ENCODE measurements around the gene TMUB1.

TMUB1 gene

GRCh38 chr7:151103973-151104372 lies 20.7 kb upstream of the TMUB1 start:
- no peak for DNase-seq (ENCODE audit: low read depth)

- DNase-seq (ENCODE audit: low read depth), result no peak
Observed at GRCh38 chr7:151102991-151103390, 19.7 kb upstream of the TMUB1 start.

DNA sequence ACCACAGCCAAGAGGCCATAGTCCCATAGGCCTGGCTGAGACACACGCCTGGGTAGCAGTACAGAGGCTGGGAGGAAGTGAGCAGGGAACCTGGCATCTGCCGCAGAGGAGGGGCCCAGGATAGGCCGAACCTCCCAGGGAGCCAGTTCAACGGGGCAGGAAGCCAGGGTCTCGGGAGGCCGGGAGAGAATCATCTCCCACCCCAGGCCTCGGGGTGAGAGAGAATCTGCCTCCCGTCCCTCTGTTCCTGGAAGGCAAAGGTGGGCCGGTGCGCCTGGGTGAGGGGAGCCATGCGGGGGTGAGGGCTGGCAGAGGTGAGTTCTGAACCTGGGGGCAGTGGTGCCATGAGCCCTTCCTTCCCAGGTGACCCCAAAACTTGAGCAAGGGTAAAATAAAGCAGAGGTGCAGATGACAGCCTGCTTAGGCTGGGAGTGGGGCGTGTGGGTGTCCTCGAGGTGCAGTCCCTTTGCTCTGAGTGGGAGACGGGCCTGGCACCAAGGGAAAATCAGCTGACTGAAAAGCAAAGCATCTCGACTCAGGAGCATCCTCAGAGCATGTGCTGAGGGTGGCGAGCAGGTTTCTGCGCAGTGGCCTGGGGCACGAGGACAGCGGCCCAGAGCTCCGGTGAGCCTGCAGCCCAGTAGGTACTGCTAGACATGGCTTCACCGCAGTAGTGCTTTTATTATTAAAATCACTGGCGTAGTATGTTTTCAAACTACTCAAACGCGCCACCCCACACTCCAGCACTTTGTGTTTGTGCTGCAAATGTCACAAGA lies 18.5 kb upstream of the TMUB1 start:
- DNase-seq (ENCODE audit: low read depth), result no peak

GRCh38 chr7:151100921-151101320 lies 17.6 kb upstream of the TMUB1 start:
- DNase-seq (ENCODE audit: low read depth), result no peak

DNA sequence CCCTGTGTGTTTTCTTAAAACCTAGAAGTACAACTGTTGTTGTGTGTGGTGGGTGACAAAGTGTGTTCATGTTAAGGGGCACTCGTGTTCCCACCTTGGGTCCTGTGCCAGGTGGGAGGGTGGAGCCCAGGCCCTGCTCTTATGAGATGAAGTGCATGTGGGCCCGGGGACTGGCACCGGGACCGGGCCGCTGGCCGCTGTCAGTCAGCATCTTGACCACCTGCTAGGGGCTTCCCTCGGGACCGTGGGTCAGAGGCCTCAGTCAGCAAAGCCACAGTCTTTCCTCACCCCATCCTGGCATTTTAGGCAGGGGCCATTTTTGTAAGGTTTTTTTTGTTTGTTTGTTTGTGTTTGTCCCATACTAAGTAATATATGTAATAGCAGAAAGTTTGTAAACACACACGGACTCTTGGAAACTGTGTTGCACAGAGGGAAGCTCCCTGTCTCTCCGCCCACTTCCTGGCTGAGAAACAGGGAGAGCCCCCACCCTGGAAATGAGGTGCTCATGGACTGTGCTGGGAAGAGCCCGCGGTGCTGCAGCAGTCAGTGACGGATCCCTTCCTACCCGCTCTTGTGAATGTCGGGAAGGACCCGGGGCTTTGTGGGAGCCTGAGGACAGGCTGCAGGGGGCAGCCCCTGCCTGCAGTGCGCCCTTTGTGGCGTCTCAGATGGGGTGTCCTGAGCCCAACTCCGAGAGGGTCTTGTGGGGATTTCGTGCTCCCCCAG lies 16.4 kb upstream of the TMUB1 start:
- no peak for DNase-seq (ENCODE audit: low read depth)

- no peak for DNase-seq (ENCODE audit: low read depth)
Observed at GRCh38 chr7:151095828-151096475, 12.7 kb upstream of the TMUB1 start.

DNA sequence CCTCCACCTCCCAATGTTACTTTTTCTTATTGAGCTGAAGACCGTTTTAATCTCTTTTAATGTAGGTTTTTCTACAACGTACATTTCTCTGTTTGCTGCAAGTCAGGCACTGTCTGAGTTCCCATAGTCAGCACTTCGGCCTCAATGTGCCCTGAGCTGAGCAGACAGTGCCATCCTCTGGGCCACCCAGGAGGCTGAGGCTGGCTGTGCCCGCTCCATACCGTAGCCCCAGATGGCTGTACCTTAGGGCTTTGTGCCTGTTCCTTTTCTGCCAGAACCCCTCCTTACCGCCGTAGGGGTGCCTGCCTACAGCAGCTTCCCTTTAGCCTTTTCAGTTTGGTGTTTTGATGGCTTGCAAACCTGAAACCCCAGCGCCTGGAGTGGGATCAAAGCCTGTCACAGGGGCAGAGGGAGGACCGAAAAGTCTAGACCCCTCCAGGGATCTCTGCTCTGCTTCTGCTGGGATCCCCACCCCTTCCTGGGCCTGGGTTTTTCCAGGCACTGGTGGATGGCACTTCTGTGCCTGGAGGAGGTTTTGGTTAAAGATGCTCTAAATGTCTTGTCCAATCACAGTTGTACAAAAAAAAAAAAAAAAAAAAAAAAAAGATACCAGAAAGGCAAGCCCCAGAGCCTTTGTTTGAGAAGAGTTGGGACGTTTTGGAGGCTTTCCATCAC lies 12.0 kb upstream of the TMUB1 start:
- DNase-seq (ENCODE audit: low read depth), result no peak

DNA sequence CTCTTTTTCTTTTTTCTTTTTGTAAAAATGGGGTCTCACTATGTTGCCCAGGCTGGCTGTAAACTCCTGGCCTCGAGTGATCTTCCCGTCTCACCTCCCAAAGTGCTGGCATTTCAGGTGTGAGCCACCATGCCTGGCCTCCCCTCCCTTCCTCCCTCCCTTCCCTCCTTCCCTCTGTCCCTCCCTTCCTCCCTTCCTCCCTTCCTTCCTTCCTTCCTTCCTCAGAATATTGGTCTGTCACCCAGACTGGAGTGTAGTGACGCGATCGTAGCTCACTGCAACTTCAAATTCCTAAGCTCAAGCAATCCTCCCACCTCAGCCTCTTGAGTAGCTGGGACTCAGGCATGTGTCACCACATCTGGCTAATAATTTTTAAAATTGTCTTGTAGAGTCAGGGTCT lies 11.4 kb upstream of the TMUB1 start:
- no peak for DNase-seq (ENCODE audit: low read depth)

- DNase-seq (ENCODE audit: low read depth), result no peak
Observed at GRCh38 chr7:151093748-151094147, 10.5 kb upstream of the TMUB1 start.

DNA sequence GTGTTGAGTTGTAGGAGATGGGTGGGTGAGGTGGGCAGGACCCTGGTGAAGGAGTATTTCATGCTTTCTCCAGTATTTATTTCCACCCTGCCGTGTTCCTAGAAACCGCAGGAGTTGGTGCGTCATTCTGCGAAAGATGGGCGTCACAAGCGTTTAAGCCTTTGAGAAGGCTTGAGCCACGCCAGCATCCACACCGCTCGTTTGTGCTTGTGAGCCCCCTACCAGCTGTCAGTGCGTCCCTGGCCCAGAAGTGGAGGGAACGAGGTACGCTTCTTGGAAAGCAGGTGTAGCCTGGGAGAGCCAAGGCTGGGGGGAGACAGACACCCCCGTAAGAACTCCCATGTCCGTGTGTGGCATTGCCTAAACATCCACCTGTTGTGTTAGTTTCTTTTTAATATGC lies 8.7 kb upstream of the TMUB1 start:
- DNase-seq (ENCODE audit: low read depth), result no peak

DNA sequence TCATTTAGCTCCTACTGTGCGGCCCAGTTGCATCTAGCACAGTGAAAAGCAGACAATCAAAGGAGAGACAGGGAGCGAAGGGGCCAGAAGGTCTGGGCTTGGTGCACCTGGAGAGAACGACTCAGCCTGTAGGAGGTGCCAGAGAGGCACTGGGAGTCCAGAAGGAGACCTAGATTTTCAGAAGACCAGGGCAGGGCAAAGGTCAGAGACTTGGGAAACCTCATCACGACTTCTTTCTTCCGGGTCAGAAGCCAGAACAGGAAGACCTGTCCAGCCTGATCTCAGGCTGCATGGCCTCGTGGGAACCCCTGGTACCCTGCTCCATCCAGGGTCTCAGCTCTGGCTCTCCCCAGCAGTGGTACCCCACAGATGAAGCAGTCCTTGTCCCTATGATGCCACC lies 8.1 kb upstream of the TMUB1 start:
- no peak for DNase-seq (ENCODE audit: low read depth)

DNA sequence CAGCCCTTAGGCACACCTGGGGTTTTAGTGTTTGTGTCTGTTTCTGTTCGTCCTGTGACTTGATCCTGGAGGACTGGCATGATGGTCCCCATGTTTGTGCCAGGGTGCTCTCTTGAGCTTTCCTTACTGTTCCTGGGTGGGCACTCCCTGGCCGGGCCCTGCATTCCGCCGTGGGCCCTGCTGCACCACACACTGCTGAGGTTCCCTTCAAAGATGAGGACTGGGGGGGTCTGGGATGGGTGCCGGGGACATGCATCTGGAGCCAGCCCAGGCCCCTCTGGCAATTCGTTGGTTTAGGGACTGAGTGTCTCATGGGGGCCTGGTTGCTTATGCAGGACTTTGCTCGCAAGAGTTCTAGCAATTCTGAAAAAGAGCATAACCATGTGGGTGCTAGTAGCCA lies 7.7 kb upstream of the TMUB1 start:
- DNase-seq (ENCODE audit: low read depth), result no peak

DNA sequence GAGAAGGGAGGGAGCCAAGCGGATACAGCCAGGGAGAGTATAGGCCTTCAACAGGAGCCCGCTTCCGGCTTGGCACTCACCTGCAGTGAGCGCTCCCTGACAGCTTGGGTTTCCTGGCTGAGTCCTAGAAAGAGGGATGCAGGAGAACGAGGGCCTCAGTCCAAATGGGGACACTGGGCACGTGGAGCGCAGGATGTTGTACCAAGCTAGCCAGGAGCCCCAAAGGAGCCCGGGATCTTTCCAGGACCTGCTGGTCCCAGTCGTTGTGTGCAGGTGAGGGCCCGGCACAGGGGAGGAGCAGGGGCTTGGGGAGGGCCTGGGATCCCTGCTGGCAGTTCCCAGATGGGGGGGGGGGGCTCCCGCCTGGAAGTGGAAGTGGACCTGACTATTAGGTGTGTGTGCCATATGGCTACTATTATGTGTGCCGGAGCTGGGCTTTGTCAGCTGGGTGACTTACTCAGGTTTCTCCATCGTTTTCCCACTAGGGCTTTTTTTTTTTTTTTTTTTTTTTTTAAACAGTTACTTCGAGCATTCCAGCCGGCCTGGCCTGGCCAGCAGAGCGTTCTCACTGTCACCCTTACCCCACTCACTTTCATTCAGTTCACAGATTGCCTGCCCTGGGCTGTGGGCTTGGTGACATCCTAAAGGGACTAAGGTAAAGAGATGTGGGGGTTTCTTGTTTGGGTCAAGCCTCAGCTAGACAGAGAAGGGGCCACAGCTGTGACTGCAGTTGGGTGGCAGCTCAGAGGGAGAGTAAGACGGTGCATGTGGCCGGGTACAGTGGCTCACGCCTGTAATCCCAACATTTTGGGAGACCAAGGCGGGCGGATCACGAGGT lies 6.8 kb upstream of the TMUB1 start:
- no peak for DNase-seq (ENCODE audit: low read depth)

- DNase-seq (ENCODE audit: low read depth), result no peak
Observed at GRCh38 chr7:151088856-151089699, 5.8 kb upstream of the TMUB1 start.

GRCh38 chr7:151088019-151088855 lies 4.9 kb upstream of the TMUB1 start:
- no peak for DNase-seq (ENCODE audit: low read depth)

DNA sequence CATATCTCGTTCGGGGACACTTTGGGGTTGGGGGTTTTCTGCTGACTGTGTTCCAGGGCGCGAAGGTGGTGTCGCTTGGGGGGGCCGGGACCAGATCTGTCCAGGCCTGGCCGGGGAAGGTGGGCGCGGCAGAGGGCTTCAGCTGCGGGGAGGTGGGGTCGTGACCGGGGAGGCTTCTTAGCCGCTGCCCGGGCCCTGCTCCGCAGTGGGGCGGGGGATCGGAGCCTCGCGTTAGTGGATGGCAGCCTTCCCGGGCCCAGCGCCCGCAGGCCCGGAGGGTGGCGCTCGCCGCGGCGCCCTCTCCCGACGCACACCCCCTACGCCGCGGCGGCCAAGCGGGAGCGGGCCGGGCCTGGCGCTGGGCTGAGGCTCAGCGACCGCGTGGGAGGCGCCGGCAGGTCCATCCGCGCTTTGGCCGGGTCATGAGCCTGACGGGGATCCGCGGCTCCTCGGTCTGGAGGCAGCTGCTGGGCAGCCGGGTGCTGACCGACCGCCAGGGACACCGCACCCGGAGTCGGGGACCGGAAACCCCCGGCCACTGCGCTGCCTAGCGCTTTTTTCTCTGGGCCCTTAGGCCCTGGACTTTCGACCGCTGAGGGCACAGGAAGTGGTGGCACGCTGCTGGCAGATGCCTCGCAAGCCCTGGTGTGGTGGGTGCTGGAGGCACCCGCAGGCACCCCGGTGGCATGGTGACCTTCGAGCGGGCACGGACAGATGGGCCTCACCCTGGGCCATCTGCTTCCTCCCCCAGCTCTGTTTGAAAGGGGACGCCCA lies 4.1 kb upstream of the TMUB1 start:
- no peak for DNase-seq (ENCODE audit: low read depth)

- DNase-seq (ENCODE audit: low read depth), result no peak
Observed at GRCh38 chr7:151086802-151087244, 3.5 kb upstream of the TMUB1 start.

DNA sequence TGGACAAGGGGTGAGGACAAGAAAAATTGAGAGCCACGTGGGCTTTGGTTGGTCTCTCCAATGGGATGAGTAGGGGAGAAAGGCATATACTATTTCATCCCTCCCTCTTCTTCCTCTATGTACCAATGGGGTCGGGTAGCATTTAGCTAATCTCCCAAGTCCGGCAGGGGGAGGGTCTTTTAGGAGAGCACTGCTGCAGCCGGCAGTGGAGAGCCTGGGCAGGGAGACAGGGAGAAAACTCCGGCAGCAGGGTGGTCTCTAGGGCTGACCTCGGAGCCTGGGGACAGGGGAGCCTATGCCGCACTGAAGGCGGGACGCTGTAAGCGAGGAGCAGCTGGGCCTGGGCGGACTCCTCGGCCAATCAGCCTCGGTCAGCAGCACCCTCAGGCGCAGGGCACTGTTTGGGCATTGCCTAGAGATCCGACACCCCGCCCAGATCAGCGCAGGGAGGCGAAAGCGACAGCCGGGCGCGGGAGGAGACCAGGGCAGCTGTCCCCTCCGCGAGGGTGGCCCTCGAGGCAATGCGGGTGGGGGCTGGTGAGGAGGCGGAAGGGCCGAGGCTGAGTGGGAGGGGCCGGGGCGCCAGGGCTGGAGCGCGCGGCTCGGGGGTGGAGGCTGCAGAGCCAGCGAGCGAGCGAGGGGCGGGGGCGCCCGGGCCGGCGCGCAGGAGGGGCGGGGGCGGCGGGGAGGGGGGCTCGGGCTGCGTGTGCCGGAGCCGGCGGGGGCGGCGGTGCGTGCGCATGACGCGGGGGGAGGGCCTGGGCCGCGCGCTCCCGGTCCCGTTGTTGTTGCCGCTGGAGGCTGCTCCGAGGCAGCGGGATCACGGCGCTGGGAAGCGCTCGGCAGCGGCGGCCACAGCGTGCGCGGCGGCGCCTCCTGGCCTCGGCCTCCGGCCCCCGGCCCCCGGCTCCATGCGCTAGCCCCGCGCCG lies 2.7 kb upstream of the TMUB1 start, which contains the start of gene AGAP3:
Gene AGAP3, plus strand, starts transcription at position 785 of the 930 bp plus-strand sequence. CDS start 267 bp downstream, outside the sequence.
- DNase-seq (ENCODE audit: low read depth), result peak; percentile 31

Data from activated T-cell treated with anti-CD3 and anti-CD28 coated beads for 1 hour (primary cell).